NCI-H1436 (cell line): ENCODE results near the gene DCTD.
"Not testable (repeated sequence)": the region's sequence is repeated elsewhere in the genome, so short reads cannot be mapped to it uniquely, and the experiment has no call there.

Experiments
- DNase-seq: peaks from one replicate; lab custom pipeline; 2025; lab: John Stamatoyannopoulos, UW

The DCTD gene

GRCh38 chr4:182921608-182922007 lies 4.4 kb upstream of the DCTD start:
- DNase-seq = no peak

- no peak for DNase-seq
Observed at GRCh38 chr4:182920676-182921075, 3.5 kb upstream of the DCTD start.

- DNase-seq = no peak
Observed at GRCh38 chr4:182918791-182919302, 1.7 kb upstream of the DCTD start.

- DNase-seq = no peak
Observed at GRCh38 chr4:182918044-182918607, 940 bp upstream of the DCTD start.

DNA sequence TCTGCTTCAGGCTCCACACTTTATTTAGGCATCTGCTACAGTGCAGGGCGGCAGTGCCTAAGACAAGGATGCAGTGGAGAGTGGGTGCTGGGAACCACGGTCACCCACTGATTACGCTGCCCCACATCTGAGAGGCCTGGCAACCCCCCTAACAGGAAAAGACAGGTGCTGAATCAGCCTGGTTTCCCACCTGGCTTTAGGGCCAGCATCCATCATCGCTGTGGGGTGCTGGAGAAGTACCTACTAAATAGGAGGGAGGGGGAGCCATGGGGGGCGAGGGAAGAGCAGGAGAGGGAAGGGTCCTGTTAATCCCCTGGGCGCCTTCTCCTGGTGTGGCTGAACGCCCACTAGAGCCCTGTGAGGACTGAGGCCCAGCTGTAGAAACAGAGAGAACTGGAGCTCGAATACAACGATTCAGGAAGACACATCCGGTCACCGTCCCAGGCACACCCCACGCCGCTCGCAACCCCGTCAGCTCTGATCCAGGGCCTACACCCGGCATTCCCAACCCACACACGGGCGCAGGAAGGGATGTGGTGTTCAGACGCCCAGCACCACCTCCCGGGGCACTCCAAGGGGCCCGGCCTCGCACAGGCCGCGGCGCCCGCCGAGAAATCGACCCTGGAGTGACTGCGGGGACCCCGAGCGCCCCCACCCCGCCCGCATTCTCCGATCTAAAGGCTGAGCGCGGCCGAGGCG lies 554 bp downstream of the DCTD start:
- peak; percentile 7 for DNase-seq

DNA sequence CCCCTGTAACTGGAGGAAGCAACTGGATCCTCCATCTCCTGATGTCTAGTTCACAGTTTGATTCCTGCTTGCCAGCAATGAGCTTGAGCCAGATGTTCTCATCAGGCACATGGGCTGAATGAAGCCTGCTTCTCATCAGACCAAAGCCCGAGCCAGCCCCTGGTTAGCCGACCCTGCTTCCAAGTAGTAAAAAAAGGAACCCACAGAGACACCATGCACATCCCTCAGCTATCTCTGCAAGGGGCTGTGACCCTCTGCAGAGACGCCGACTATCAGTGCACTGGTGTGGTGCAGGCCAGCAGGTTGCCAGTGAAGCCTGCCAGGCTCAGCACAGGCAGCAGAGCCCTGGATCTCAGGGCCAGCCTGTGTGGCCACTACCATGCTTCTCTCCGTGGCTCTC lies 2.8 kb downstream of the DCTD start:
- DNase-seq = no peak

DNA sequence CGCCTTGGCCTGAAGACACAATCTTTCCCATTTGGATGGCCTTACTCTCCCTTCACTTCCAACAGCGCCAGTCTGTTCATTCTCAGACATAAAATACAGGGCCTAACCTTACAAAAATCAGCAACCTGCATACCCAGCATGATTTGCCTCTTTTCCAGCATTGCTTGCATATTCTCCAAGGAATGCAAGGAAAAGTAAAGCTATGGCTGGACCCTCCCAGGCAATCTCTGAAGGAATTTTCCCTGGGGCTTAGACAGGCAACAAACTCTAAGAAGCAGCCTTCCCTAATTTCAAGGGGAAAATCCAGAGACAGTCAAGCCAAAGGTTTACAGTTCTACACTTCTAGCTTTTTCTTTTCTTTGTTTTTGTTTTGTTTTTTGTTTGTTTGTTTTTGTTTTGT lies 3.6 kb downstream of the DCTD start:
- no peak for DNase-seq

- DNase-seq = no peak
Observed at GRCh38 chr4:182913036-182913435, 4.2 kb downstream of the DCTD start.

GRCh38 chr4:182908124-182908523 lies 9.1 kb downstream of the DCTD start:
- DNase-seq = no peak

DNA sequence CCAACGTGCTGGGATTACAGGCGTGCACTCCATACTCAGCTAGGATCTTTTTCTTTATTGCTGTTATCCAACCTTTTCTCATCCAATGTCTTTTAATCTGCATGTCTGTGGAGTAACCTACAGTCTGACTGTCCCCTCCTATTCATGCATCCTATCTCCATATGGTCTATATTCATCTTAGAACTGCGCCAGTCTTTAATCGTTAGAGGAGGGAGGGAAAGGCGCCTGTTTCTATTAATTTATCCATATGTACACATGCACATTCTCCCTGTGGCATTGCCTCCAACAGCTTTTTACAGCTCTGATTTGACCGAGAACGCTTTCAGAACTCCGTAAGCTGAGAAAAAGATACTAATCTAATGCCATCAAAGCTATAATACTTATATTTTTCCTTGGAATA lies 9.8 kb downstream of the DCTD start:
- DNase-seq = no peak

DNA sequence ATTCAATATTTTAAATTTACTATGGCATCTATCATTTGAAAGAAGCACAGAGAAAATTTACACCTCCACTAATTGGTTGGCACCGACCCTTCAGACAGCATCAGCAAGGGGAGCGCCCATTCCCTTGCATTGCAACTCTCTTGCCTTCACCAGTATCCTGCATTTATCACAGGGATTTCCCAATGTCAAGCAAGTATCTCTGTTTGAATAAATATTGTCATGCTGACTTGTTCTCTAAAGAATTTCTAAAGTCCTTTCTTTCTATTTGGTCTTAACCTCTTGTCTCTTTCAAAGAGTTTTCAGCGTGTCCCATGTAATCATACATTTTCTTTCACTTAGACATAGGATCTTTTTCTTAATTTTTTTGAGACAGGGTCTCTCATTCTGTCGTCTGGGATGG lies 10.4 kb downstream of the DCTD start:
- DNase-seq = no peak

DNA sequence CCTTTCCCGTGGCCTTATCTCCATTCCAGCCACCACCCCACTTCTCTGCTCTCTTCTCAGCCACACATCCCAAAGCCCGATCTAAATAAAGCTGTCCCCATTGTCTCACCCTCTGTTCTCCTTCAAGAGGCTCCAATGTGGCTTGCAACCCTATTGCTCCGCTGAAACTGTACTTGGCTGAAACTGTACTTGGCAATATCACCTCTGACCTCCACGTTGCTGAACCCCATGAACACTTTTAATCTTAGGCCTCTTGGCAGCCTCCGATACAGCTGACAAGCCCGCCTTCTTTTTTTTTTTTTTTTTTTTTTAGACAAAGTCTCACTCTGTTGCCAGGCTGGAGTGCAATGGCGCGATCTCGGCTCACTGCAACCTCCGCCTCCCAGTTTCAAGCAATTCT lies 12.1 kb downstream of the DCTD start:
- DNase-seq = no peak

DNA sequence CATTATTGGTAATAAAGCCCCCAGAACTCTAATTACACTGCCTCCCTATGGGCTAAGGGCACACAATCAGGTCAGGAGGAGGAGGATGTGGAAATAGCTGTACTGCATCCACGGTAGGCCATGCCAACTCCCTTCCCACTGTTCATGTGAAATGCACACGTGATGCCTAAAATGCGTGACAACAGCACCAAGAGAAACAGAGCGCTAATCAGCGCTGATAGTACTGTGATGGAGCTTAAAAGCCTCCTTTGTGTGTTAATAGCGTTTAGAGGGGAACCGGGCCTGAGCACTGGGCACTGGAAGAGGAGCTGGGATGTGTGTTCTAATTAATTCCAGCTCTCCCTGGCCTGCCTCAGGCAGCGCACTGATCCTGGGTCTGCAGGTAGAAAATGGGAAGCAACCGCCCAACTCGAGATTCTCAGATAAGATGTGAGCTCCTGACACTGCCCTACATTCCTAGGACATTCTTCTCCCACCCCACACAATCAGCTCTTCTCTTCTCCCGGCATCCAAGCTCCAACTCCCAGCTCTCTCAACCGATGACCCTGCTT lies 12.9 kb downstream of the DCTD start:
- no peak for DNase-seq

- DNase-seq = no peak
Observed at GRCh38 chr4:182903013-182903412, 14.2 kb downstream of the DCTD start.

GRCh38 chr4:182901337-182901736 lies 15.8 kb downstream of the DCTD start:
- no peak for DNase-seq

DNA sequence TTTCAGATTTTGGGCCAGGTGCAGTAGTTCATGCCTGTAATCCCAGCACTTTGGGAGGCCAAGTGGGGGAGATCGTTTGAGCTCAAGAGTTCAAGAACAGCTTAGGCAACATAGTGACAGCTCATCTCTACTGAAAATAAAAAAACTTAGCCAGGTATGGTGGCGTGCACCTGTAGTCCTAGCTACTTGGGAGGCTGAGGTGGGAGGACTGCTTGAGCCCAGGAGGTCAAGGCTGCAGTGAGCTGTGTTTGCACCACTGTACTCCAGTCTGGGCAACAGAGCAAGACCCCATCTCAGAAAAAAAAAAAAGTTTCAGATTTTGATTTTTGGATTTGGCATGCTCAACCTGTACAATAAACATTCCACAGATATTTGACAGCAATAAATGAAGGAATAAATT lies 17.2 kb downstream of the DCTD start:
- not testable (repeated sequence) for DNase-seq

DNA sequence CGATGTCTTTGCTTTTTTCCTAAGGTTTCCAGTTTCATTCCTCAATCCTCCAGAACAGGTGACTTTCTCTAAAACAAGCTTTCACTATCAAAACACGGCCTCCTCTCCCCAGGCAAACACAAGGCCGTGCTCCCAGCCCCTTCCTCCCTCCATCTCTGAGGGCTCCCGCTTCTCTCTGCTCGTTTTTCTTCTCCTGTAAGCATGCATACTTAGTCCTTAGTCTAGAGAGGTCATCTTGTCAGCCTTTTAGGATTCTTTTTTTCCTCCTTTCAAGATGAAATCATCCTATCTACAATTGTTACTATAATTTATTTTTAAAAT lies 18.7 kb downstream of the DCTD start:
- DNase-seq = no peak

DNA sequence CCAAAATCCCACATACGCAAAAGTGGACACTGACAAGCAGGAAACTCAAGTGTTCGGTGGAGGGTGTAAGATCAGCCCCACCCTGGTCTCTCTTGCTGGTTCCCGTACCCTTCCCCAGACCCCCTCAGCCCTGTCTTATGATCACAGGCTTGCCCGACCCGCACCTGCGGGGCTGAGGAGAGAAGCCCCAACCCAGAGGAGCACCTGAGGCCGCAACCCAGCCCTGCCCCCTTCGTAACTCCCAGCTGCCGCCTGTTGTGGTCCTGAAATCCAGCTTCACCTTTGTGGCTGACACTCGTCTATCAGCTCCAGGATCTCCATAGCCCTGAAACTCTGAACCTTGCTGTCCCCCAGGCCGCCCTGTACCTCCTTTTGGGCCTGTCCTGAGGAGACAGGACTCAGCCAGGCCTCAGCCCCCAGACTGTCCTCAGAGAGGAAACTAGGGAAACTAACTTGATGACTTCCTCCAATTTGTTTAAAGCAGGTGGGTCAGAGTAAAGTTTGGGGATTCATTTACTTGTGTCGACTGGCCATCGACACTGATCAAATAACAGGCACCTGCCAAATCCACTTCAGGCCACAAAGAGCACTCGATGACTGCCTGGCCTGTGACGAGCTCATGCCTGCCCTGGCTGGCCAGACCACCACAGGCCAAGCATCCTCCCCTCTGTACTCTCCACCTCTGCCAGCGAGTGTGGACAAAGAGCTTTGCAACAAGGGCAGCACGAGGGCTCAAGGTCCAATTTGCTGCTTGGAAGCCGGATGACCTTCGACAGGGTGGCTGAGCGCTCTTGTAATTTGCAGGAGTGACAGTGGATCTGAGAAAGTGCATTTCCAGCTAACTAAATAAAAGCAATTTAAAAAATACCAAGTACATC lies 19.3 kb downstream of the DCTD start:
- DNase-seq = no peak

- no peak for DNase-seq
Observed at GRCh38 chr4:182896421-182896820, 20.8 kb downstream of the DCTD start.

DNA sequence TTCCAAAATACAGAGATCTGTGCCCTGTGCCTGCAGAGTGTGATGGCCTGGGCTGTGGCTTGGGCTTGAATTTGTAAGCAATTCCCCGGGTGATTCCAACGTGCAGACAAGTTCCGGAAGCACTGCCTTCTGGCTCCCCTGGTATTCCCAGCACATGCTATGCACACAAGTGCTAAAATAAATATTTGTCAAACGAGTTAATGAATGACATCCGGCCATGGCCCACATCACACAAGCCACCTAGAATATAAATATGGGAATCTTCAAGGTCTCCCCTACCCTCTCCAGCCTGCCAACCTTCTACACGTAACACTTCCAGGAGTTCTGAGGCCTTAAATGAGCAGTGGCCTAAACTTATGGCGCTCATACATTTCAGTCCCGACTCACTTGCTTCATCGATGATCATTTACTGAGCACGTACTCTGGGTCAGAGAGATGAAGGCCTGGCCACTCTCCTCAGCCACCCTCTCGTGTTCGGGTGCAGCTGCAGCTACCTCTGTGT lies 21.3 kb downstream of the DCTD start:
- no peak for DNase-seq

DNA sequence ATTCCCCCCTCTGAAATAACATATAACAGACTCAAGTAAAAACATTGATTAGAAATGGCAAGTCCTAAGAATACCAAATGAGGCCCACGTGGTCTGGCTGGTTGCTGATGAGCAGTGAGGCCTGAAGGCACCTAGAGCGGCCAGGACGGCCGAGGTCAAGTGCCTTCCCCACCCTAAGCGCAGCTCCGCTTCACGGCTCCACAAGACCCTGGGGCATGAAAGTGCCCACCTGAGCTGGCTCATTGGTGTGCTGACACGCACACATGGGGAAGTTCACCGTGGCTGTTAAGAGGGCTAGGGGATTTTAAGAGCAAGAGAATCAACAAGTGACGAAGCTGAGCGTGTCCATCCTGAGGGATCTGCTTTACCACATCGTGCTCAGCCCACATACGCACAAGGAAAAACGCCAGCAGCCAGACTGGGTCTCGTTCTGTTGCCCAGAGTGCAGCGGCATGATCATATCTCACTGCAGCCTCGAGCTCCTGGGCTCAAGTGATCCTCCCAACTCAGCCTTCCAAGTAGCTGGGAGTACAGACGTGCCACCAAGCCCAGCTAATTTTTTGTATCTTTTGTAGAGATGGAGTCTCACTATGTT lies 22.4 kb downstream of the DCTD start:
- no peak for DNase-seq

DNA sequence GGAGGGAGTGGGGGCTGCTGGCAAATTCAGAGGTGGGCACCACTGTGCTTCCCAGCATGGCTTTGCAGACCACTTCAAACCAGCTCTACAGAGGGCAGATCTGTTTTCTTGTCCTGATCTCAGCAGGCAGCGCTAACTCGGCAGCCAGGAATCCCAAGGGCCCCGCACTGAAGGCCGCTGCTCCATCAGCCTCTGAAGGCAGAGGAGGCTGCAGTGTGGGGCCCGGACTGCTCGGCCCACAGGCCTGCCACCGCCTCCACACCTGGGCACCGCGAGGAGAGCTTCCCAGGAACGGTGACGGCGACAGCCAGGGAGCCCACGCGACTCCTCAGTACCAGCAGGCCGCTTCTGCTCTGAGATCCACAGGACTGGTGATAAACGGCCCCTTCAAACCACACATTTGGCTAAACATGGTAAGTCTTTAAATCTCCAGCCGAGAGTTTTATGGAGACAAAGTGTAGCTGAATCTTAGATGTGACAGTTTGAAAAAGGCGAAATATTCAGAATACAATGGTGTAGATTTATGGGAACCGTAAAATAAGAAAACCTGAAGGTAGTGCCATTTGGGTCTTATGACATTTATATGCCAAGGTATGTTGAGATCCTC lies 23.6 kb downstream of the DCTD start:
- no peak for DNase-seq
